IPS DF 19.7 (cell line): ENCODE data around the gene ZNF324.
"Not testable (repeated sequence)": the region's sequence is repeated elsewhere in the genome, so short reads cannot be mapped to it uniquely, and the experiment has no call there.

Source experiments
- DNase-seq: peaks from one replicate; pipeline ENCODE4 v3.0.0-alpha.2; 2013; ENCODE audit warnings: low read depth, low spot score

ZNF324 gene

GRCh38 chr19:58466760-58467589, at the start of gene ZNF324:
TSS of gene ZNF324 (plus strand) at chr19:58467080. CDS start at chr19:58469186, 2,106 bp downstream.
- peak; percentile 88 for DNase-seq

GRCh38 chr19:58428617-58429016, 38.3 kb upstream of the ZNF324 start:
- DNase-seq = no peak

DNA sequence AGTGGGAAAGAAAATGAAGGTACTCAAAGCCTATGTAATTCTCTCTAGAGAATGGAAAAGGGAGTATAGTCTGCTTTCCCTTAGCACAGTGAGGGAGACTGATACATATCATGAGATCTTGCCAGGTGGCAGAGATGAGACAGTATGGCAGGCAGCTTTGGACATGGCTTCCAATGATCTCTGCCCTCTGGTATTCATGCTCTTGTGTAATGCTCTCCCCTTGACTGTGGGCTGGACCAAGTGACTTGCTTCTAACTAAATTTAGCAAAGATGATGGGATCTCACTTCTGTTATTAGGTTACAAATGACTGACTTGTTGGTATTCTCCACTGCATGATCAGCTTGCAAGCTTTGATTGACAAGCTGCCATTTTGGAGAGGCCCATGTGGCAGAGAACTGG, 37.1 kb upstream of the ZNF324 start:
- no peak for DNase-seq

GRCh38 chr19:58434217-58434616, 32.7 kb upstream of the ZNF324 start:
- no peak for DNase-seq

- peak; percentile 89 for DNase-seq
These were observed 27.0 kb upstream of the ZNF324 start, which contains the start of gene ZNF132 for GRCh38 chr19:58439576-58440554. TSS of gene ZNF132 (minus strand) at chr19:58440153. CDS start at chr19:58439821, 332 bp downstream.

DNA sequence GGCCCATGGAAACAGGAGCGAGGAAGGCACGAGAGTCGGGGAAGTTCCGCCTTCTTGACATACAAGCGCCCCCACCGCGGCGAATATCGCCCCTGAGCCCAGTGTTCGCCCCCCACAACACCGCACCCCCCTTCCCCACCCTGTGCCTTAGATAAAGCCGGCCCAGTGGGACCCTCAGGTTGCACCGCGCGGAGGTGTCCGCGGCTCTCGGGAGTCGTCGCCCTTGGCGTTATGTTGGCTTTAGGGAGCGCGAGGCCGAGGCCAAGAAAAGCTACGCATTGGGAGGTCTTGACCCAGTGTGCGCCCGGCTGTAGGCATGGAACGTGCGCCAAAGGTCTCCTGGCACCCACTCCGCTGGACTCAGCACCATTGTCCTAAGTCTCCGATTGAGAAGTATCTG, 26.3 kb upstream of the ZNF324 start:
- DNase-seq = no peak

DNA sequence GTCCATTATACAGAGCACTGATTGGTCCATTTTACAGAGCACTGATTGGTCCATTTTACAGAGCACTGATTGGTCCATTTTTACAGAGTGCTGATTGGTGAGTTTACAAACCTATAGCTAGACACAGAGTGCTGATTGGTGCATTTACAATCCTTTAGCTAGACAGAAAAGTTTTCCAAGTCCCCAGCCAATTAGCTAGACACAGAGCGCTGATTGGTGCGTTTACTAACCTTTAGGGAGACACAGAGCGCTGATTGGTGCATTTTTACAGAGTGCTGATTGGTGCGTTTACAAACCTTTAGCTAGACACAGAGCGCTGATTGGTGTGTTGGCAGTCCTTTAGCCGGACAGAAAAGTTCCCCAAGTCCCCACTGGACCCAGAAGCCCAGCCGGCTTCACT, 23.9 kb upstream of the ZNF324 start:
- DNase-seq = not testable (repeated sequence)

DNA sequence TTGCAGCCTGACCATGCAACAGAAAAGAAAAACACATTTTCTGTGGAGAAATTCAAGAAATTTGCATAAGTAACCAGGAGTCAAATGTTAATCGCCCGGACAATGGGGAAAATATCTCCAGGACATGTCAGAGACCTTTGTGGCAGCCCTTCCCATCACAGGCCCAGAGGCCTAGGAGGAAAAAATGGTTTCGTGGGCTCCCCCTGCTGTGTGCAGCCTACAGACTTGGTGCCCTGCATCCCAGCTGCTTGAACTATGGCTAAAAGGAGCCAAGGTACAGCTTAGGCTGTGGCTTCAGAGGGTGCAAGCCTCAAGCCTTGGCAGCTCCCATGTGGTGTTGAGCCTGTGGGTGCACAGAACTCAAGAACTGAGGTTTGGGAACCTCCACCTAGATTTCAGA, 18.0 kb upstream of the ZNF324 start:
- not testable (repeated sequence) for DNase-seq

- DNase-seq = not testable (repeated sequence)
These were observed 16.9 kb upstream of the ZNF324 start for GRCh38 chr19:58449980-58450379.

GRCh38 chr19:58450856-58451357, 16.0 kb upstream of the ZNF324 start:
- DNase-seq = no peak

- DNase-seq = peak; percentile 86
These were observed 15.3 kb upstream of the ZNF324 start, which contains the start of gene ZNF324B for GRCh38 chr19:58451358-58452101. TSS of gene ZNF324B (plus strand) at chr19:58451622. CDS start at chr19:58453702, 2,080 bp downstream.

DNA sequence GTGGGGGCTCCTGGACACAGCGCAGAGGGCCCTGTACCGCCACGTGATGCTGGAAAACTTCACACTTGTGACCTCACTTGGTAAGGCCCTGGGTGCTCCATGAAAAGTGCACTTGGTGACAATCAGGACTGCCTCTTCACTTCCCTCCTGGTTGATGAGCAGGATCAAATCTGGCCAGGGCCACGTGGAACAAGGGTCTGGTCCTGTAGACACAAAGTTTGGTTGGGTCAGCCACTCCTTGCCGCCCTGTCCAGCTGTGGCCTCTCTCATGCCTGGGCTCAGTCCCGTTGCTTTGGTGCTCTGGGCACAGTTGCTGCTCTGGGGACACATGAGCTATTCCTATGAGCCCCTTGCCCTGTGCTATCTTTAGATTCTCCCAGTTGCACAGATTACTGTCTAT, 13.1 kb upstream of the ZNF324 start:
- no peak for DNase-seq

DNA sequence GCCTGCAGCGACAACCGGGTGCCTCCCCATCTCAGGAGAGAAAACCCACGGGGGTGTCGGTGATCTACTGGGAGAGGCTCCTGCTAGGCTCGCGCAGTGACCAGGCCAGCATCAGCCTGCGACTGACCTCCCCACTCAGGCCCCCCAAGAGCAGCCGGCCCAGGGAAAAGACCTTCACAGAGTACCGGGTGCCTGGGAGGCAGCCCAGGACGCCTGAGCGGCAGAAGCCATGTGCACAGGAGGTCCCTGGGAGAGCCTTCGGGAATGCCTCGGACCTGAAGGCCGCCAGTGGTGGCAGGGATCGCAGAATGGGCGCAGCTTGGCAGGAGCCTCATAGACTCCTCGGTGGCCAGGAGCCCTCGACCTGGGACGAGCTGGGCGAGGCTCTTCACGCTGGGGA, 11.6 kb upstream of the ZNF324 start:
- no peak for DNase-seq

DNA sequence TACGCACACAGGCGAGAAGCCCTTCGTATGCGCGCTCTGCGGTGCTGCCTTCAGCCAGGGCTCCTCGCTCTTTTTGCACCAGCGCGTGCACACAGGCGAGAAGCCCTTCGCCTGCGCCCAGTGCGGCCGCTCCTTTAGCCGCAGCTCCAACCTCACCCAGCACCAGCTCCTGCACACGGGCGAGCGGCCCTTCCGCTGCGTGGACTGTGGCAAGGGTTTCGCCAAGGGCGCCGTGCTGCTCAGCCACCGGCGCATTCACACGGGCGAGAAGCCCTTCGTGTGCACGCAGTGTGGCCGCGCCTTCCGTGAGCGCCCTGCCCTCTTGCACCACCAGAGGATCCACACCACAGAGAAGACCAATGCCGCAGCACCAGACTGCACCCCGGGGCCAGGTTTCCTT, 10.8 kb upstream of the ZNF324 start:
- DNase-seq = no peak

- DNase-seq = no peak
These were observed 6.8 kb upstream of the ZNF324 start for GRCh38 chr19:58460039-58460438.

DNA sequence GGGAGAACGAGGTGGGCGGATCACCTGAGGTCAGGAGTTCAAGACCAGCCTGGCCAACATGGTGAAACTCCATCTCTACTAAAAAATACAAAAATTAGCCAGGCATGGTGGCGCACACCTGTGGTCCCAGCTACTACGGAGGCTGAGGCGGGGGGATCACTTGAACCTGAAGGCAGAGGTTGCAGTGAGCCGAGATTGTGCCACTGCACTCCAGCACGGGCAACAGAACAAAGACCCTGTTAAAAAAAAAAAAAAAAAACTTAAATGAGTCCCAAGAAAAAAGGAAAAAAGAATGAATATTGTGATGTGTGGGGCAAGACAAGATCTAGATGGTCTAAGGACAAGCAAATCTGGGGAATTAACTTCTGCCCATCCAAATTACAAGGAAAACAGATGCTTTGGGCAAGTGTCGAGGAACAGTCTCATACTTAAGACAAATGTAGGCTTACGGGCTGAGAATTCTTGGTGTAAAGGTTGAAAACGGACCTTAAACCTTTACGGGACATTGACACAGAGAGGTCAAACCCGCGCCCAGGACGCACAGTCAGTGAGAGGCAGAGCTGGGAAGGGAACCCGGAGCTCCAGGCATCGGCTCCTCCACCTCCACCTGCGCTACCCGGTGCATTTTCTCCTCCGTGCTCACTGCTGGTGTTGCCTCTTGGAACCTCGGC, 656 bp upstream of the ZNF324 start:
- DNase-seq = no peak

GRCh38 chr19:58468216-58468839, 1.4 kb downstream of the ZNF324 start:
- DNase-seq = no peak

- DNase-seq = no peak
These were observed 2.5 kb downstream of the ZNF324 start for GRCh38 chr19:58469241-58470013.

DNA sequence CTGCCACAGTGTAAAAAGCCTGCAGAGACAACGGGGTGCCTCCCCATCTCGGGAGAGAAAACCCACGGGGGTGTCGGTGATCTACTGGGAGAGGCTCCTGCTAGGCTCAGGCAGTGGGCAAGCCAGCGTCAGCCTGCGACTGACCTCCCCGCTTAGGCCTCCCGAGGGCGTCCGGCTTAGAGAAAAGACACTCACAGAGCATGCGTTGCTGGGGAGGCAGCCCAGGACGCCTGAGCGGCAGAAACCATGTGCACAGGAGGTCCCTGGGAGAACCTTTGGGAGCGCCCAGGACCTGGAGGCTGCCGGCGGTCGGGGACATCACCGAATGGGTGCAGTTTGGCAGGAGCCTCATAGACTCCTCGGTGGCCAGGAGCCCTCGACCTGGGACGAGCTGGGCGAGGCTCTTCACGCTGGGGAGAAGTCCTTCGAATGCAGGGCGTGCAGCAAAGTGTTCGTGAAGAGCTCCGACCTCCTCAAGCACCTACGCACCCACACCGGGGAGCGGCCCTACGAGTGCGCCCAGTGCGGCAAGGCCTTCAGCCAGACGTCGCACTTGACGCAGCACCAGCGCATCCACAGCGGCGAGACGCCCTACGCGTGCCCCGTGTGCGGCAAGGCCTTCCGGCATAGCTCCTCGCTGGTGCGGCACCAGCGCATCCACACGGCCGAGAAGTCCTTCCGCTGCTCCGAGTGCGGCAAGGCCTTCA, 4.1 kb downstream of the ZNF324 start:
- not testable (repeated sequence) for DNase-seq
